ENCODE data around the gene G6PC3.

GRCh38 chr17:44074231-44074910 is 3.8 kb downstream of the G6PC3 start:
- TF ChIP-seq KDM1A (IDR thresholded peaks at IDR 0.05; ENCODE audit: borderline replicate concordance) (no peak), POLR2A (IDR thresholded peaks at IDR 0.05; ENCODE audit: low read depth, low read length) (no peak), CHD1 (IDR thresholded peaks at IDR 0.05; ENCODE audit: low read depth, low read length) (no peak), EZH2 (IDR thresholded peaks at IDR 0.05; ENCODE audit: borderline replicate concordance, control insufficient read depth, low read depth, low read length) (no peak), FOS (IDR thresholded peaks at IDR 0.05; ENCODE audit: borderline replicate concordance, extremely low read depth, insufficient read length) (no peak)
- TF ChIP-seq, protein P1, sequence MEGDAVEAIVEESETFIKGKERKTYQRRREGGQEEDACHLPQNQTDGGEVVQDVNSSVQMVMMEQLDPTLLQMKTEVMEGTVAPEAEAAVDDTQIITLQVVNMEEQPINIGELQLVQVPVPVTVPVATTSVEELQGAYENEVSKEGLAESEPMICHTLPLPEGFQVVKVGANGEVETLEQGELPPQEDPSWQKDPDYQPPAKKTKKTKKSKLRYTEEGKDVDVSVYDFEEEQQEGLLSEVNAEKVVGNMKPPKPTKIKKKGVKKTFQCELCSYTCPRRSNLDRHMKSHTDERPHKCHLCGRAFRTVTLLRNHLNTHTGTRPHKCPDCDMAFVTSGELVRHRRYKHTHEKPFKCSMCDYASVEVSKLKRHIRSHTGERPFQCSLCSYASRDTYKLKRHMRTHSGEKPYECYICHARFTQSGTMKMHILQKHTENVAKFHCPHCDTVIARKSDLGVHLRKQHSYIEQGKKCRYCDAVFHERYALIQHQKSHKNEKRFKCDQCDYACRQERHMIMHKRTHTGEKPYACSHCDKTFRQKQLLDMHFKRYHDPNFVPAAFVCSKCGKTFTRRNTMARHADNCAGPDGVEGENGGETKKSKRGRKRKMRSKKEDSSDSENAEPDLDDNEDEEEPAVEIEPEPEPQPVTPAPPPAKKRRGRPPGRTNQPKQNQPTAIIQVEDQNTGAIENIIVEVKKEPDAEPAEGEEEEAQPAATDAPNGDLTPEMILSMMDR (IDR thresholded peaks at IDR 0.05 in 2 of 3, conservative IDR thresholded peaks at IDR 0.05 in 1 of 3; ENCODE audit: control insufficient read depth in 2 of 3, extremely low read depth in 1 of 3, insufficient read depth in 1 of 3, low read depth in 3 of 3, low read length in 3 of 3), result no peak
